ENCODE data around the gene KIAA1671.
A peak's percentile ranks its signal among the peaks of the same experiment; 100 is the strongest.

The KIAA1671 gene

GRCh38 chr22:24947881-24948280 lies 4.6 kb upstream of the KIAA1671 start:
- in situ Hi-C loops (cut with HindIII; ENCODE audit: low pct_ligation_motif_present, low sequenced_read_pairs), result no loop called here
- no peak for TF ChIP-seq CTCF (IDR thresholded peaks at IDR 0.05; ENCODE audit: low read depth, low read length, missing control alignments)
- DNase-seq, result no peak

GRCh38 chr22:24948356-24949202 lies 3.9 kb upstream of the KIAA1671 start:
- Histone ChIP-seq H3K4me3 (ENCODE audit: low read depth, low read length) (no peak overlapping the region), H3K27ac (no peak overlapping the region), H3K27me3 (replicated peaks) (no peaks in the 10 kb centered on the region), H3K36me3 (replicated peaks) (no peaks in the 10 kb centered on the region)
- TF ChIP-seq CTCF (IDR thresholded peaks at IDR 0.05; ENCODE audit: low read depth, low read length, missing control alignments), result no peak
- DNase-seq, result no peak
- in situ Hi-C loops (cut with HindIII; ENCODE audit: low pct_ligation_motif_present, low sequenced_read_pairs), result no loop called here

More at GRCh38 chr22:24947881-24948280, 4.6 kb upstream of the KIAA1671 start:
- H3K4me3 ChIP-seq (ENCODE audit: low read depth, low read length), result no peak overlapping the region
- no peak overlapping the region for H3K27ac ChIP-seq
- no peaks in the 10 kb centered on the region for H3K27me3 ChIP-seq (replicated peaks)
- no peaks in the 10 kb centered on the region for H3K36me3 ChIP-seq (replicated peaks)

GRCh38 chr22:24950272-24950902 lies 2.1 kb upstream of the KIAA1671 start:
- peak; percentile 26 for DNase-seq
- TF ChIP-seq CTCF (IDR thresholded peaks at IDR 0.05; ENCODE audit: low read depth, low read length, missing control alignments), result no peak
- in situ Hi-C loops (cut with HindIII; ENCODE audit: low pct_ligation_motif_present, low sequenced_read_pairs), result no loop called here
- Histone ChIP-seq H3K4me3 (ENCODE audit: low read depth, low read length) (no peak overlapping the region), H3K36me3 (replicated peaks) (no peaks in the 10 kb centered on the region), H3K27ac (no peak overlapping the region), H3K27me3 (replicated peaks) (no peaks in the 10 kb centered on the region)

- DNase-seq, result peak; percentile 52
- H3K4me3 ChIP-seq (ENCODE audit: low read depth, low read length), result peak overlapping the region; percentile 64
These were observed 394 bp downstream of the KIAA1671 start for GRCh38 chr22:24952837-24953383.

More at GRCh38 chr22:24952837-24953383, 394 bp downstream of the KIAA1671 start:
- no peaks in the 10 kb centered on the region for H3K36me3 ChIP-seq (replicated peaks)
- in situ Hi-C loops (cut with HindIII; ENCODE audit: low pct_ligation_motif_present, low sequenced_read_pairs), result no loop called here
- H3K27me3 ChIP-seq (replicated peaks), result no peaks in the 10 kb centered on the region
- H3K27ac ChIP-seq, result no peak overlapping the region
- no peak for TF ChIP-seq CTCF (IDR thresholded peaks at IDR 0.05; ENCODE audit: low read depth, low read length, missing control alignments)

Data from brain microvascular endothelial cell (primary cell).